ENCODE results near the gene MRGPRX4. TPM values are rescaled to one million over a fixed set of nuclear protein-coding genes. Genes with fewer than 3 reads are reported as not detected.
A peak's percentile ranks its signal among the peaks of the same experiment; 100 is the strongest.

The MRGPRX4 gene
- total RNA-seq, 1 donor from 2014 or later = not detected

DNA sequence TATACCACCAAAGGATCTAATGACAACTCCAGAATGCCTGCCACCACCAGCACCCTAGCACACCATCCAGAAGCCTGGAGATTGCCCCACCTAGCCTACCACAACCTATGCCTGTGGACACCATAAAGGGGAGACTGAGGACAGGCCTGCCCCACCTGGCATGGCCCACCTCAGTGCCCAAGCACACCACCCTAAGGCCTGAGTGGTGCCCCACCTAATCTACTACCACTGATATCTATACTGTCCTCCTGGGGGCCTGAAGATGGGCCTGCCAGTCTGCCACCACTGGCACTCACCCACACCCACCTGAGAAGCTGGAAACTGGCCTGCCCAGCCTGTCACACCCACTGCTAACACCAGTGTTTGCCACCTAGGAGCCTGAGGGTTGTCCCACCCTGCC is 32.1 kb downstream of the MRGPRX4 start:
- Mint-ChIP-seq H3K9me3 (ENCODE audit: unreplicated experiment) (peaks cover 3% of the 10 kb centered on the region), H3K4me1 (ENCODE audit: unreplicated experiment) (no peaks in the 10 kb centered on the region), H3K36me3 (ENCODE audit: unreplicated experiment) (no peaks in the 10 kb centered on the region), H3K4me3 (ENCODE audit: unreplicated experiment) (no peak overlapping the region), H3K27me3 (ENCODE audit: unreplicated experiment) (peaks cover 36% of the 10 kb centered on the region), H3K27ac (ENCODE audit: unreplicated experiment) (no peak overlapping the region)
- TF ChIP-seq, protein P1, sequence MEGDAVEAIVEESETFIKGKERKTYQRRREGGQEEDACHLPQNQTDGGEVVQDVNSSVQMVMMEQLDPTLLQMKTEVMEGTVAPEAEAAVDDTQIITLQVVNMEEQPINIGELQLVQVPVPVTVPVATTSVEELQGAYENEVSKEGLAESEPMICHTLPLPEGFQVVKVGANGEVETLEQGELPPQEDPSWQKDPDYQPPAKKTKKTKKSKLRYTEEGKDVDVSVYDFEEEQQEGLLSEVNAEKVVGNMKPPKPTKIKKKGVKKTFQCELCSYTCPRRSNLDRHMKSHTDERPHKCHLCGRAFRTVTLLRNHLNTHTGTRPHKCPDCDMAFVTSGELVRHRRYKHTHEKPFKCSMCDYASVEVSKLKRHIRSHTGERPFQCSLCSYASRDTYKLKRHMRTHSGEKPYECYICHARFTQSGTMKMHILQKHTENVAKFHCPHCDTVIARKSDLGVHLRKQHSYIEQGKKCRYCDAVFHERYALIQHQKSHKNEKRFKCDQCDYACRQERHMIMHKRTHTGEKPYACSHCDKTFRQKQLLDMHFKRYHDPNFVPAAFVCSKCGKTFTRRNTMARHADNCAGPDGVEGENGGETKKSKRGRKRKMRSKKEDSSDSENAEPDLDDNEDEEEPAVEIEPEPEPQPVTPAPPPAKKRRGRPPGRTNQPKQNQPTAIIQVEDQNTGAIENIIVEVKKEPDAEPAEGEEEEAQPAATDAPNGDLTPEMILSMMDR (IDR thresholded peaks at IDR 0.05) = no peak
- no peak for DNase-seq (ENCODE audit: extremely low spot score, unreplicated experiment)

DNA sequence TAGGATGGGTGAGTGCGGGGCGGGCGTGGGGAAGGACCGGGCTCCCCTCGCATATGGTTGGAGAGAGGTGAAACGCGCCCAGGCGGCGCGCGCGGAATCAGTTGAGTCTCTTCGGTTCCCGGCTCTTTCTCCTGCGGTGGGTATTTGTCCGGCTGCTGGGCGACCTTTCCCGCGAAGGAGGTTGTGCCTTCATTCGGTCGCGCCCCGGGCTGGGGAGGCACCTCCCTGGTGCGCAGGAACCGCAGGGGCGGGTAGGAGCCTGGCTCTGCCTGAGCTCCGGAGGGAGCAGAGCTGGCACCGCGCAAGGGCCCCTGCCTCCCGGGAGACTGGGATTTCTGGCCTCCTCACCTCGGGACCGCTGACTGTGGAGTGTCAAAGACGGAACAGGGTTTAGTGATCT is 36.4 kb downstream of the MRGPRX4 start:
- Mint-ChIP-seq H3K27me3 (ENCODE audit: unreplicated experiment) (peaks cover 50% of the 10 kb centered on the region), H3K27ac (ENCODE audit: unreplicated experiment) (no peak overlapping the region), H3K36me3 (ENCODE audit: unreplicated experiment) (no peaks in the 10 kb centered on the region), H3K9me3 (ENCODE audit: unreplicated experiment) (no peaks in the 10 kb centered on the region), H3K4me3 (ENCODE audit: unreplicated experiment) (no peak overlapping the region), H3K4me1 (ENCODE audit: unreplicated experiment) (no peaks in the 10 kb centered on the region)
- DNase-seq (ENCODE audit: extremely low spot score, unreplicated experiment) = peak; percentile 81
- TF ChIP-seq, protein P1 (IDR thresholded peaks at IDR 0.05) = no peak

DNA sequence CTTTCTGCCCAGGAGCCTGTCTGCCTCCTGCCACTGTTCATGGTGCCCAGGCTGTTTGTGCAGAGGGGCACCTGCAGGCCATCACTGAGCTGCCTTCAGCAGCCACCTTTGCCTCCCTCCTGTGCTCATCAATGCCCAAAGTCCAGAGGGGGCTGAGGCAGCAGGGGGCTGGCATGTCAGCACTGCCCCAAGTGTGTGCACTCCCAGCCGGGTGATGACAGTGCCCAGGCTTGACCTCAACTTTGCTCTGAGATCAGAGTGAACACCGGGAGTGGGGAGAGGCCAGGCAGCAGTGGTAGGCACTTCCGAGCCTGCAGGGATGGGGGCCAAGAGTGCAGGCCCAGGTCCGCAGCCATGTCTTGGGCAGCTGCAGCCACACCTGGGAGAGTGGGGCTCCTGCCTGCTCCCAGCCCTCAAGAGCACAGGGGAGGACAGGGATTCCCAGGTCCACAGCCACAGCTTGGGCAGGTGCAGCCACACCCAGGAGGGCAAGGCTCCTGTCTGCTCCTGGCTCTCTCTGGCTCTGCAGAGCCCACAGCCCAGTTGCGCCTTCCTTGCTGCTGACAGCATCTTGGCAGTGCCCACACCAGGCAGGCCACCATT is 48.7 kb downstream of the MRGPRX4 start:
- Mint-ChIP-seq H3K4me1 (ENCODE audit: unreplicated experiment) (no peaks in the 10 kb centered on the region), H3K9me3 (ENCODE audit: unreplicated experiment) (peaks cover 5% of the 10 kb centered on the region), H3K4me3 (ENCODE audit: unreplicated experiment) (no peak overlapping the region), H3K36me3 (ENCODE audit: unreplicated experiment) (no peaks in the 10 kb centered on the region), H3K27ac (ENCODE audit: unreplicated experiment) (no peak overlapping the region), H3K27me3 (ENCODE audit: unreplicated experiment) (peaks cover 35% of the 10 kb centered on the region)
- TF ChIP-seq, protein P1 (IDR thresholded peaks at IDR 0.05) = no peak
- no peak for DNase-seq (ENCODE audit: extremely low spot score, unreplicated experiment)

DNA sequence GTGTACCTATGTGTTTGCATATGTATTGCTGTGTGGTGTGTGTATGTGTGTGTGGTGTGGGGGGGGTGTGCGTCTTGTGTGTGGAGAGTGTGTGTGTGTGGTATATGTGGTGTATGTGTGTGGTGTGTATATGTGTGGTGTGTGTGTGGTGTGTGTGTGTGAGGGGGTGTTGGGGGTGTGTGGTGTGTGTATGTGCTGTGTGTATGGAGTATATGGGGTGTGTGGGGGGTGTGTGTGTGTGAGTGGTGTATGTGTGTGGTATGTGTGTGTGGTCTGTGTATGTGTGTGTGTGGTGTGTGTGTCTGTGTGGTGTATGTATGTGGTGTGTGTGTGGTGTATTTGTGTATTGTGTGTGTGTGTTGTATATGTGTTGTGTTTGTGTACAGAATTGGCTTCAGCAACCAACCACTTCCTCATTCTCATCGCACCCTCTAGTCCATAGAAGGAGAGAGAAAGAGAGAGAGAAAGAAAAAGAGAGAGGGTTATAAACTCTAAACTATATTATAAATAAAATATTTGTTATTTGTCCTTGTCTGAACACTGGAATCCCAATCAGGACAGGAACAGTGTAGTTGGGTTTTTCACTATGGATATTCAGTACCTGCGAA is 50.3 kb downstream of the MRGPRX4 start:
- H3K27me3 Mint-ChIP-seq (ENCODE audit: unreplicated experiment) = peaks cover 34% of the 10 kb centered on the region
- no peaks in the 10 kb centered on the region for H3K36me3 Mint-ChIP-seq (ENCODE audit: unreplicated experiment)
- peaks cover 5% of the 10 kb centered on the region for H3K9me3 Mint-ChIP-seq (ENCODE audit: unreplicated experiment)
- H3K27ac Mint-ChIP-seq (ENCODE audit: unreplicated experiment) = no peak overlapping the region
- TF ChIP-seq, protein P1 (IDR thresholded peaks at IDR 0.05) = no peak
- no peak for DNase-seq (ENCODE audit: extremely low spot score, unreplicated experiment)
- no peak overlapping the region for H3K4me3 Mint-ChIP-seq (ENCODE audit: unreplicated experiment)
- H3K4me1 Mint-ChIP-seq (ENCODE audit: unreplicated experiment) = no peaks in the 10 kb centered on the region

Other genes starting within 250 kb of the MRGPRX4 start
- 24.0 and 27.1 TPM in 2 replicates for gene SERGEF, start 159.8 kb upstream of the MRGPRX4 start, total RNA-seq
- 0.11 and 0.31 TPM in 2 replicates for gene TPH1, start 126.6 kb upstream of the MRGPRX4 start, total RNA-seq
- gene SAAL1, start 66.8 kb upstream of the MRGPRX4 start, total RNA-seq = 14.9 and 17.6 TPM in 2 replicates
- not detected in 2 replicates for gene MRGPRX3, start 40.3 kb upstream of the MRGPRX4 start, total RNA-seq
- gene SAA4, start 64.0 kb downstream of the MRGPRX4 start, total RNA-seq = not detected in 2 replicates
- gene SAA2, start 75.8 kb downstream of the MRGPRX4 start, total RNA-seq = not detected in 2 replicates
- gene SAA1, start 93.4 kb downstream of the MRGPRX4 start, total RNA-seq = not detected in 2 replicates
- gene HPS5, start 149.3 kb downstream of the MRGPRX4 start, total RNA-seq = 68.9 and 76.3 TPM in 2 replicates
- 91.1 and 95.1 TPM in 2 replicates for gene GTF2H1, start 149.7 kb downstream of the MRGPRX4 start, total RNA-seq
- gene LDHA, start 221.7 kb downstream of the MRGPRX4 start, total RNA-seq = 485 and 491 TPM in 2 replicates
- gene LDHC, start 239.5 kb downstream of the MRGPRX4 start, total RNA-seq = not detected in 2 replicates

All from osteocyte (in vitro differentiated cells).